HepG2 (cell line): Measurements from ENCODE around the gene PLCB1. TPM values are rescaled to one million over a fixed set of nuclear protein-coding genes. Genes with fewer than 3 reads are reported as not detected.

Source experiments
- ATAC-seq: fragments of 200-7000 bp; cut with Tn5 transposase; 3 replicates; pipeline ENCODE4 v1.9.1; 2020; ENCODE audit warnings: mild to moderate bottlenecking, moderate library complexity
- BruUV-seq: library from RNA; stranded (reverse); fragments of 400-500 nt; replicated peaks from 2 replicates; lab custom pipeline; 2021; lab: Mats Ljungman, UMichigan
- CTCF ChIA-PET: fragments of 300-600 bp; formaldehyde crosslinking; extraction: SDS; loops from one replicate; lab custom pipeline; 2021; ENCODE audit warnings: low total read pairs, inconsistent platforms, low intra/inter-chr PET ratio; lab: Yijun Ruan, JAX
- POLR2A ChIA-PET: fragments of 350-600 bp; sonication (Branson Sonifier 250); formaldehyde crosslinking; loops from one replicate; lab custom pipeline; 2020; ENCODE audit warnings: antibody characterized with exemption, inconsistent platforms; lab: Yijun Ruan, JAX
- DNase-seq: peaks from one replicate; pipeline ENCODE4 v3.0.0-alpha.2; 2015; ENCODE audit warnings: low spot score
- FAIRE-seq: peaks from 3 replicates; lab custom pipeline; 2011; peaks lifted over from hg19 to GRCh38; lab: Jason Lieb, UNC
- H2AFZ ChIP-seq: one replicate; pipeline ENCODE4 v1.6.1; 2011; ENCODE audit warnings: low read length, inconsistent platforms
- H3K27ac ChIP-seq: fragments of 300-600 bp; 3 replicates; pipeline ENCODE4 v1.8.0; 2011; ENCODE audit warnings: mixed run types, mild to moderate bottlenecking, mixed read lengths, low read length, inconsistent platforms; ENCODE audit not compliant: insufficient read depth; ENCODE audit errors: extremely low read length
- H3K27me3 ChIP-seq, 2 experiments: fragments of 200-600 bp in 1 of 2; 2 replicates in 1 of 2; 3 replicates in 1 of 2; pipeline versions ENCODE4 v1.6.0 to v1.8.0; 2011; ENCODE audit warnings: low read length in 2 of 2, mild to moderate bottlenecking in 2 of 2, moderate library complexity in 2 of 2, inconsistent platforms in 1 of 2; ENCODE audit not compliant: insufficient read depth in 2 of 2, control insufficient read depth in 1 of 2
- H3K36me3 ChIP-seq, 2 experiments: fragments of 200-600 bp in 1 of 2; replicated peaks in 1 of 2; 2 replicates in 1 of 2; 3 replicates in 1 of 2; pipeline versions ENCODE4 v1.5.1 to v1.8.0; 2011; ENCODE audit warnings: low read length in 2 of 2, inconsistent platforms in 1 of 2; ENCODE audit not compliant: insufficient read depth in 2 of 2, control insufficient read depth in 1 of 2
- H3K4me1 ChIP-seq: 2 replicates; pipeline ENCODE4 v1.5.1; 2012; ENCODE audit warnings: low read length, inconsistent platforms; ENCODE audit not compliant: insufficient read depth
- H3K4me2 ChIP-seq: 2 replicates; pipeline ENCODE4 v1.6.0; 2011; ENCODE audit warnings: low read depth, low read length, inconsistent platforms
- H3K4me3 ChIP-seq, 3 experiments: fragments of 200-600 bp in 1 of 3; sonication (generic), shearing (Covaris generic) in 1 of 3; replicated peaks in 1 of 3; 2 replicates each; pipeline ENCODE4 v1.5.1; 2011 to 2016; ENCODE audit warnings: low read length in 3 of 3, inconsistent platforms in 2 of 3, low read depth in 2 of 3, mild to moderate bottlenecking in 2 of 3, control low read depth in 1 of 3, mixed read lengths in 1 of 3; ENCODE audit not compliant: insufficient read depth in 1 of 3
- H3K79me2 ChIP-seq: one replicate; pipeline ENCODE4 v1.6.1; 2011; ENCODE audit warnings: low read length, inconsistent platforms; ENCODE audit not compliant: insufficient read depth
- H3K9ac ChIP-seq: 2 replicates; pipeline ENCODE4 v1.6.0; 2011; ENCODE audit warnings: mild to moderate bottlenecking, low read depth, low read length, inconsistent platforms; ENCODE audit not compliant: insufficient read depth
- H3K9me3 ChIP-seq: 2 replicates; pipeline ENCODE4 v1.5.1; 2012; ENCODE audit warnings: mild to moderate bottlenecking, low read length
- H4K20me1 ChIP-seq: 2 replicates; pipeline ENCODE4 v1.6.0; 2011; ENCODE audit warnings: inconsistent platforms, mild to moderate bottlenecking, low read length, moderate library complexity; ENCODE audit not compliant: insufficient read depth
- ATAD3A ChIP-seq: sonication (generic); formaldehyde crosslinking; IDR thresholded peaks from 2 replicates; pipeline ENCODE4 v1.4.0; 2020; ENCODE audit warnings: missing genetic modification reagents
- HOXA9 ChIP-seq: sonication (generic); formaldehyde crosslinking; IDR thresholded peaks from 2 replicates; pipeline ENCODE4 v1.8.1; 2022; ENCODE audit warnings: missing genetic modification reagents, mild to moderate bottlenecking, moderate library complexity, borderline replicate concordance
- MXD1 ChIP-seq: sonication (generic); formaldehyde crosslinking; IDR thresholded peaks from 2 replicates; pipeline ENCODE4 v1.4.0; 2020; ENCODE audit warnings: mild to moderate bottlenecking, missing genetic modification reagents
- POLR2AphosphoS5 ChIP-seq: IDR thresholded peaks from 2 replicates; pipeline ENCODE4 v1.6.1; 2012; ENCODE audit warnings: low read depth, low read length
- SKI ChIP-seq: fragments of 450-650 bp; IDR thresholded peaks from one replicate; pipeline ENCODE4 v1.6.1; 2018; ENCODE audit warnings: mild to moderate bottlenecking; ENCODE audit not compliant: partially characterized antibody
- TAF15 ChIP-seq: fragments of 200-400 bp; formaldehyde crosslinking; IDR thresholded peaks from one replicate; pipeline ENCODE4 v1.6.1; 2018; ENCODE audit warnings: mild to moderate bottlenecking, low read depth, low read length; ENCODE audit not compliant: poor library complexity, severe bottlenecking
- ZNF256 ChIP-seq: sonication (generic); formaldehyde crosslinking; conservative IDR thresholded peaks from 2 replicates; pipeline ENCODE4 v1.4.0; 2020; ENCODE audit warnings: missing genetic modification reagents
- ZNF354B ChIP-seq: sonication (generic); formaldehyde crosslinking; IDR thresholded peaks from 2 replicates; pipeline ENCODE4 v1.8.0; 2022; ENCODE audit warnings: mild to moderate bottlenecking, missing genetic modification reagents
- ZNF589 ChIP-seq: sonication (generic); formaldehyde crosslinking; conservative IDR thresholded peaks from 2 replicates; pipeline ENCODE4 v1.8.0; 2022; ENCODE audit warnings: mild to moderate bottlenecking, moderate library complexity, missing genetic modification reagents
- ZNF646 ChIP-seq: sonication (generic); formaldehyde crosslinking; IDR thresholded peaks from 2 replicates; pipeline ENCODE4 v1.9.0; 2021; ENCODE audit warnings: mild to moderate bottlenecking, missing genetic modification reagents
- ZNF839 ChIP-seq: sonication (generic); formaldehyde crosslinking; IDR thresholded peaks from 2 replicates; pipeline ENCODE4 v1.4.0; 2020; ENCODE audit warnings: missing genetic modification reagents, mild to moderate bottlenecking, borderline replicate concordance
- ZSCAN5A ChIP-seq: sonication (generic); formaldehyde crosslinking; IDR thresholded peaks from 2 replicates; pipeline ENCODE4 v1.8.0; 2022; ENCODE audit warnings: mild to moderate bottlenecking, missing genetic modification reagents, borderline replicate concordance
- WGBS: methylation state at CpG from one replicate; pipeline ENCODE4 v1.1.6; 2017; ENCODE audit warnings: low lambda C conversion rate; 5-methylcytosine and 5-hydroxymethylcytosine counted together
- in situ Hi-C: cut with HindIII; loops from 2 replicates; pipeline ENCODE4 v1.10.0; 2017; ENCODE audit warnings: low pct_unique_long_range_greater_than_20kb; ENCODE audit not compliant: extremely low pct_ligation_motif_present
- intact Hi-C: fragments of 100-400 bp; cut with micrococcal nuclease; formaldehyde crosslinking; loops from one replicate; pipeline ENCODE4 v1.10.0; 2022; ENCODE audit not compliant: unreplicated experiment
- polyA plus RNA-seq, 8 experiments: library from polyadenylated mRNA; depleted of rRNA in 3 of 8; stranded (reverse) in 7 of 8; unstranded in 1 of 8; fragments of >200 nt; fragmentation: Illumina TruSeq in 4 of 8; extraction: Trizol in 4 of 8; gene quantifications; 2 replicates each; pipeline versions ENCODE4 v1.2.1 to v1.2.3, GENCODE V29; 2011 to 2016; ENCODE audit warnings: low read depth in 4 of 8, missing spikeins in 1 of 8, mixed read lengths in 1 of 8; ENCODE audit not compliant: insufficient read depth in 1 of 8
- total RNA-seq, 5 experiments: library from RNA; depleted of rRNA; stranded (reverse); fragments of >200 nt; fragmentation: Illumina TruSeq; extraction: Trizol; gene quantifications; 2 replicates each; pipeline ENCODE4 v1.2.3, GENCODE V29; 2016; ENCODE audit warnings: low read depth in 1 of 5

Gene PLCB1
- total and polyA plus RNA-seq, 2 of the 13 experiments (the other 11 are each of a cell fraction or from before 2014, with no cell fraction given), result 42.4 to 55.9 TPM

- TF ChIP-seq ZNF646 (CRISPR knock-in tag), result no peak
Observed at GRCh38 chr20:8530022-8530421, 398.0 kb downstream of the PLCB1 start (continued).

GRCh38 chr20:8532169-8532568 is 400.1 kb downstream of the PLCB1 start:
- POLR2A ChIA-PET, result no interaction called here
- no peaks in the 10 kb centered on the region for H3K27me3 ChIP-seq
- no peak overlapping the region for H2AFZ ChIP-seq
- no peak overlapping the region for H3K4me2 ChIP-seq
- no peak overlapping the region for H3K4me3 ChIP-seq
- BruUV-seq, result no TSS peak
- ATAC-seq (no peak), DNase-seq (no peak), FAIRE-seq (no peak)
- H3K27ac ChIP-seq, result no peak overlapping the region
- H3K9ac ChIP-seq, result no peak overlapping the region
- H3K79me2 ChIP-seq, result no peaks in the 10 kb centered on the region
- TF ChIP-seq ZNF354B, result no peak
- TF ChIP-seq ZNF839 (CRISPR knock-in tag), result no peak
- no peak for TF ChIP-seq SKI
- TF ChIP-seq POLR2AphosphoS5, result no peak
- no peak for TF ChIP-seq MXD1 (CRISPR knock-in tag)
- TF ChIP-seq ATAD3A (CRISPR knock-in tag), result no peak
- no peak for TF ChIP-seq ZNF589
- no peak for TF ChIP-seq HOXA9 (CRISPR knock-in tag)
- TF ChIP-seq ZNF256, result no peak
- no peak for TF ChIP-seq TAF15
- TF ChIP-seq ZSCAN5A (CRISPR knock-in tag), result no peak
- 79% methylated on average over 3 of the region's 3 CpGs for WGBS
- peaks cover 11% of the 10 kb centered on the region; the same call in 1 of the 2 replicates for H4K20me1 ChIP-seq
- no peaks in the 10 kb centered on the region for H3K9me3 ChIP-seq
- no peaks in the 10 kb centered on the region for H3K4me1 ChIP-seq
- in situ Hi-C loops, result loop anchor here (10.0 kb wide), 1 partner anchor 397 kb away; the partner anchor contains the start of gene PLCB1
- H3K36me3 ChIP-seq, result no peaks in the 10 kb centered on the region; a peak in 1 of 5 replicates
- CTCF ChIA-PET, result no interaction called here
- intact Hi-C loops, result loop anchor here (10.0 kb wide), 1 partner anchor 287 kb away; no protein-coding TSS in a partner anchor
